Mesendoderm (in vitro differentiated cells): Measurements from ENCODE around the gene ASCL5.

ENCODE experiments used
- DNase-seq: peaks from one replicate; pipeline ENCODE4 v3.0.0; 2013
- H2AK5ac ChIP-seq: 2 replicates; pipeline ENCODE4 v1.6.1; 2013; ENCODE audit warnings: low read length, inconsistent platforms
- H2BK120ac ChIP-seq: 2 replicates; pipeline ENCODE4 v1.6.1; 2013; ENCODE audit warnings: low read depth, mild to moderate bottlenecking, low read length, moderate library complexity, mixed read lengths
- H2BK15ac ChIP-seq: replicated peaks from 2 replicates; pipeline ENCODE4 v1.6.1; 2013; ENCODE audit warnings: low read depth, mild to moderate bottlenecking, moderate library complexity
- H2BK5ac ChIP-seq: 2 replicates; pipeline ENCODE4 v1.6.1; 2013; ENCODE audit warnings: low read length, inconsistent platforms
- H3K18ac ChIP-seq: 2 replicates; pipeline ENCODE4 v1.6.1; 2013; ENCODE audit warnings: mild to moderate bottlenecking, low read length, mixed read lengths
- H3K23ac ChIP-seq: one replicate; pipeline ENCODE4 v1.6.1; 2013; ENCODE audit warnings: low read length
- H3K27ac ChIP-seq: 2 replicates; pipeline ENCODE4 v1.5.1; 2013; ENCODE audit warnings: low read depth, mild to moderate bottlenecking, inconsistent platforms, low read length, moderate library complexity
- H3K27me3 ChIP-seq: 2 replicates; pipeline ENCODE4 v1.6.1; 2013; ENCODE audit warnings: low read length, control low read depth, mild to moderate bottlenecking, inconsistent platforms; ENCODE audit not compliant: insufficient read depth, poor library complexity
- H3K36me3 ChIP-seq: 2 replicates; pipeline ENCODE4 v1.6.1; 2013; ENCODE audit warnings: low read length, inconsistent platforms; ENCODE audit not compliant: control insufficient read depth, insufficient read depth
- H3K4ac ChIP-seq: one replicate; pipeline ENCODE4 v1.6.1; 2013; ENCODE audit warnings: low read depth, mild to moderate bottlenecking, low read length, moderate library complexity
- H3K4me1 ChIP-seq: 2 replicates; pipeline ENCODE4 v1.6.1; 2013; ENCODE audit warnings: low read depth, low read length, inconsistent platforms; ENCODE audit not compliant: control insufficient read depth
- H3K4me2 ChIP-seq: 2 replicates; pipeline ENCODE4 v1.6.1; 2013; ENCODE audit warnings: low read length
- H3K4me3 ChIP-seq: 2 replicates; pipeline ENCODE4 v1.5.1; 2013; ENCODE audit warnings: mild to moderate bottlenecking, low read length
- H3K56ac ChIP-seq: one replicate; pipeline ENCODE4 v1.6.1; 2013; ENCODE audit warnings: low read length
- H3K79me1 ChIP-seq: 2 replicates; pipeline ENCODE4 v1.6.1; 2013; ENCODE audit warnings: low read length, inconsistent platforms
- H3K79me2 ChIP-seq: 2 replicates; pipeline ENCODE4 v1.6.1; 2013; ENCODE audit warnings: mild to moderate bottlenecking, low read length; ENCODE audit not compliant: control insufficient read depth, insufficient read depth
- H3K9ac ChIP-seq: 2 replicates; pipeline ENCODE4 v1.6.1; 2013; ENCODE audit warnings: low read length, inconsistent platforms
- H4K5ac ChIP-seq: one replicate; pipeline ENCODE4 v1.6.1; 2013; ENCODE audit warnings: low read length
- H4K8ac ChIP-seq: one replicate; pipeline ENCODE4 v1.6.1; 2013; ENCODE audit warnings: low read depth, mild to moderate bottlenecking, control low read depth, low read length, moderate library complexity
- WGBS: extraction: QIAGEN DNeasy Blood & Tissue Kit; methylation state at CpG from one replicate; pipeline ENCODE4 v1.1.7; 2013; ENCODE audit warnings: low lambda C conversion rate, missing lambda C conversion rate; ENCODE audit not compliant: insufficient coverage; ENCODE audit errors: extremely low coverage; 5-methylcytosine and 5-hydroxymethylcytosine counted together

The ASCL5 gene

DNA sequence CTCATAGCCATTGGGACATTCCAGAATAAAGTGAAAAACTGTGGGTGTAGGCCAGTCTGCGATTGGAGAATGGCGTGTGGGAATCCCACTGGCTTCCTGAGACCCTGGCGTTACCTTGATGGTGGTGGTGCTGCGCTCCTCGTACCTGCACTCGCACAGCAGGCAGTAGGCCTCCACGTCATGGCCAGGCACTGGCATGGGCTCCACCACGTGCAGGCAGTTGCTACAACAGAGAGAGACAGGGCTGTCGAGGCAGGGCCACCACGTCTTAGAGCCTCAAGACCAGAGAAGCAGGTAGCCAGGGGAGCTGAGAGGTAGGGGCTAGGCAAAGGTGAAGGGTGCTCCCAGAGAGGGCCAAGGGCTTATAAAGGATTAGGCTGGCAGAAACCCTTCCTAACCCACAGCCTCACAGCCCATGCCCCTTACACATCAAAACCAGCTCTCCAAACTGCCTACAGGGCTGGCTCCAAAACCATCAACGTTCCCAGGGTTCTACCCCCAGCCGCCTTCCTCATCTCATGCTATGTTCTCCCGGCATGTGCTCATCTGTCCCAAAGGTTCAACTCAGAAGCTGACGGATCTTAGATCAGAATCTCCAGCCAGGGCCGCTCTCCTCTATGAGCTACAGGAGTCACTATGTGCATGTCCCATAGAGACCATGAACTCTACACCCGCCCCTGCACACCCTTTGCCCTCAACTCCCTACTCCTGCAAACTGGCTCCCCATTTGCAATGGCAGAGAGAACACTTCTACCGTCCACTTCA lies 19.8 kb upstream of the ASCL5 start:
- peaks cover 36% of the 10 kb centered on the region for H3K36me3 ChIP-seq
- no peak for DNase-seq
- no CpG with 5 or more reads among the region's 17 CpGs for WGBS

DNA sequence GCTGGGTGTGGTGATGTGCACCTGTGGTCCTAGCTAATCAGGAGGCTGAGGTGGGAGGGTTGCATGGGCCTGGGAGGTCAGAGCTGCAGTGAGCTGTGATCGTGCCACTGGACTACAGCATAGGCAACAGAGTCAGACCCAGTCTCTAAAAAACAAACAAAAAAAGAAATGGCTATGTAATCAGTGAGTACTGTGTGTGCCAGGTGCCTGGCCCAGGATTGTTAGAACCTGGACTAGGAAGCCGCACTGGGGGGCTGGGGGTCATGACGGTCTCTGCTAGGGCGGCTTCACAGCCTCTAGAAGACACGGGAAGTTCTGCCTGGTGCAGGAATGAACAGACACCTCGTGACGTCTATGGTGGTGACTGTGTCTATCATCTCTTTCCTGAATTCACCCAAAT lies 18.8 kb upstream of the ASCL5 start:
- H3K4me3 ChIP-seq = no peak overlapping the region
- H3K18ac ChIP-seq = no peak overlapping the region
- no peaks in the 10 kb centered on the region for H3K79me2 ChIP-seq
- H3K4me2 ChIP-seq = no peak overlapping the region
- no peak overlapping the region for H3K56ac ChIP-seq
- peaks cover 36% of the 10 kb centered on the region for H3K36me3 ChIP-seq
- H3K79me1 ChIP-seq = peaks cover 2% of the 10 kb centered on the region
- no peak overlapping the region for H4K8ac ChIP-seq
- H2AK5ac ChIP-seq = no peak overlapping the region
- no peak overlapping the region for H3K9ac ChIP-seq
- no peak for DNase-seq
- no peak overlapping the region for H3K23ac ChIP-seq
- H2BK15ac ChIP-seq = no peak overlapping the region
- no peak overlapping the region for H2BK5ac ChIP-seq
- H3K27me3 ChIP-seq = no peaks in the 10 kb centered on the region
- no peaks in the 10 kb centered on the region for H3K4me1 ChIP-seq
- no peak overlapping the region for H3K27ac ChIP-seq
- WGBS = no CpG with 5 or more reads among the region's 7 CpGs
- H2BK120ac ChIP-seq = no peak overlapping the region
- H3K4ac ChIP-seq = no peak overlapping the region
- no peak overlapping the region for H4K5ac ChIP-seq

More for the DNA sequence above, 19.8 kb upstream of the ASCL5 start:
- H2BK5ac ChIP-seq = no peak overlapping the region
- H3K27ac ChIP-seq = no peak overlapping the region
- no peak overlapping the region for H3K4me2 ChIP-seq
- H3K18ac ChIP-seq = no peak overlapping the region
- H3K4me1 ChIP-seq = no peaks in the 10 kb centered on the region
- no peak overlapping the region for H3K56ac ChIP-seq
- H3K9ac ChIP-seq = no peak overlapping the region
- H2BK120ac ChIP-seq = no peak overlapping the region
- no peak overlapping the region for H2AK5ac ChIP-seq
- no peaks in the 10 kb centered on the region for H3K27me3 ChIP-seq
- H4K5ac ChIP-seq = no peak overlapping the region
- no peak overlapping the region for H4K8ac ChIP-seq
- no peak overlapping the region for H3K23ac ChIP-seq
- peaks cover 2% of the 10 kb centered on the region for H3K79me1 ChIP-seq
- H3K79me2 ChIP-seq = no peaks in the 10 kb centered on the region
- no peak overlapping the region for H3K4me3 ChIP-seq
- H2BK15ac ChIP-seq = no peak overlapping the region
- H3K4ac ChIP-seq = no peak overlapping the region

GRCh38 chr1:201145132-201145531 lies 18.1 kb upstream of the ASCL5 start:
- peaks cover 33% of the 10 kb centered on the region for H3K36me3 ChIP-seq
- H3K18ac ChIP-seq = no peak overlapping the region
- no CpG with 5 or more reads among the region's 3 CpGs for WGBS

DNA sequence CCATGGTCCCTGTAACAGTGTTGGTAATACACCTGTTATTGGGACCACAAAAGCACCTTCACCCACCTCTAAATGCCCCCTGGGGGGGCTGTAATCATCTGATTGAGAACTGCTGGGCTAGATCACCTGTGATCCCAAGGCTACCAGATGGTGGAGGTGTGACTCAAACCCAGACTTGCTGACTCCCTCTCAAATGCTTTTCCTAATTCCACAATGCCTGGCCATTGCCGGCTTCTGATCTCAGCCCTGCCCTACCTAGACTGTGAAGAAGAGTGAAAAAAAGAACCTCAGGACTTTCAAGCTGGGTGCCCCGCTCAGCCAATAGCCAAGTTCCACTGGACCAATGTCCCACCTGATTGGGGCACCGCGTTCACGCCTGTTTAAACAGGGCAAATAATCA lies 17.7 kb upstream of the ASCL5 start:
- H2BK5ac ChIP-seq = no peak overlapping the region
- H3K36me3 ChIP-seq = peaks cover 33% of the 10 kb centered on the region
- H2AK5ac ChIP-seq = no peak overlapping the region
- H3K18ac ChIP-seq = no peak overlapping the region
- H3K4me3 ChIP-seq = no peak overlapping the region
- no peak overlapping the region for H3K4ac ChIP-seq
- no peak for DNase-seq
- no peaks in the 10 kb centered on the region for H3K4me1 ChIP-seq
- no peaks in the 10 kb centered on the region for H3K27me3 ChIP-seq
- no peak overlapping the region for H4K5ac ChIP-seq
- no peak overlapping the region for H3K9ac ChIP-seq
- H3K23ac ChIP-seq = no peak overlapping the region
- H3K56ac ChIP-seq = no peak overlapping the region
- no peak overlapping the region for H2BK120ac ChIP-seq
- H3K79me1 ChIP-seq = peaks cover 2% of the 10 kb centered on the region
- no peaks in the 10 kb centered on the region for H3K79me2 ChIP-seq
- no peak overlapping the region for H2BK15ac ChIP-seq
- H3K4me2 ChIP-seq = no peak overlapping the region
- no peak overlapping the region for H4K8ac ChIP-seq
- no CpG with 5 or more reads among the region's 5 CpGs for WGBS
- no peak overlapping the region for H3K27ac ChIP-seq

More at GRCh38 chr1:201145132-201145531, 18.1 kb upstream of the ASCL5 start:
- Histone ChIP-seq H3K79me1 (peaks cover 2% of the 10 kb centered on the region), H3K4me2 (no peak overlapping the region), H4K5ac (no peak overlapping the region), H3K4me3 (no peak overlapping the region), H2BK5ac (no peak overlapping the region), H3K23ac (no peak overlapping the region), H3K9ac (no peak overlapping the region), H2AK5ac (no peak overlapping the region), H3K79me2 (no peaks in the 10 kb centered on the region), H2BK15ac (no peak overlapping the region), H3K27me3 (no peaks in the 10 kb centered on the region), H3K4me1 (no peaks in the 10 kb centered on the region), H3K4ac (no peak overlapping the region), H2BK120ac (no peak overlapping the region), H3K56ac (no peak overlapping the region), H3K27ac (no peak overlapping the region), H4K8ac (no peak overlapping the region)
- no peak for DNase-seq

GRCh38 chr1:201143726-201144635 lies 17.0 kb upstream of the ASCL5 start:
- no peak overlapping the region for H3K27ac ChIP-seq
- peaks cover 2% of the 10 kb centered on the region for H3K79me1 ChIP-seq
- H2BK15ac ChIP-seq = no peak overlapping the region
- H4K5ac ChIP-seq = no peak overlapping the region
- no peaks in the 10 kb centered on the region for H3K4me1 ChIP-seq
- no peak overlapping the region for H3K9ac ChIP-seq
- no peak overlapping the region for H3K4ac ChIP-seq
- no peak overlapping the region for H3K56ac ChIP-seq
- no peak overlapping the region for H2BK120ac ChIP-seq
- H3K36me3 ChIP-seq = peaks cover 32% of the 10 kb centered on the region
- no peak overlapping the region for H2AK5ac ChIP-seq
- no peak overlapping the region for H3K23ac ChIP-seq
- no peak overlapping the region for H3K4me3 ChIP-seq
- DNase-seq = no peak
- WGBS = no CpG with 5 or more reads among the region's 18 CpGs
- H3K27me3 ChIP-seq = no peaks in the 10 kb centered on the region
- H4K8ac ChIP-seq = no peak overlapping the region
- H3K4me2 ChIP-seq = no peak overlapping the region
- H3K79me2 ChIP-seq = no peaks in the 10 kb centered on the region
- no peak overlapping the region for H3K18ac ChIP-seq
- H2BK5ac ChIP-seq = no peak overlapping the region
